GM21717 (cell line): ENCODE measurements around the gene LBHD2.

Source experiments
- ATAC-seq: cut with Tn5 transposase; IDR thresholded peaks from one replicate; pipeline ENCODE4 v1.9.1; 2021; ENCODE audit warnings: mild to moderate bottlenecking, moderate library complexity; ENCODE audit not compliant: unreplicated experiment

LBHD2 gene

GRCh38 chr14:103067231-103067954 lies 16.6 kb upstream of the LBHD2 start:
- ATAC-seq: no peak

- no peak for ATAC-seq
These were observed 15.5 kb upstream of the LBHD2 start for GRCh38 chr14:103068351-103069073.

GRCh38 chr14:103070263-103070885 lies 13.6 kb upstream of the LBHD2 start:
- ATAC-seq: no peak

- no peak for ATAC-seq
These were observed 13.0 kb upstream of the LBHD2 start for GRCh38 chr14:103070971-103071542.

GRCh38 chr14:103071544-103072251 lies 12.3 kb upstream of the LBHD2 start:
- ATAC-seq: no peak

GRCh38 chr14:103072595-103073366 lies 11.2 kb upstream of the LBHD2 start:
- no peak for ATAC-seq

- ATAC-seq: no peak
These were observed 10.6 kb upstream of the LBHD2 start for GRCh38 chr14:103073367-103073875.

GRCh38 chr14:103073876-103074728 lies 9.9 kb upstream of the LBHD2 start:
- ATAC-seq: no peak

GRCh38 chr14:103074729-103075367 lies 9.2 kb upstream of the LBHD2 start:
- ATAC-seq: no peak

GRCh38 chr14:103078420-103078749 lies 5.6 kb upstream of the LBHD2 start:
- ATAC-seq: no peak

- ATAC-seq: no peak
These were observed 5.0 kb upstream of the LBHD2 start for GRCh38 chr14:103078860-103079587.

GRCh38 chr14:103081951-103082350 lies 2.1 kb upstream of the LBHD2 start:
- ATAC-seq: no peak

GRCh38 chr14:103085106-103086091 lies 1.4 kb downstream of the LBHD2 start:
- no peak for ATAC-seq

- ATAC-seq: no peak
These were observed 2.8 kb downstream of the LBHD2 start for GRCh38 chr14:103086771-103087342.

GRCh38 chr14:103087343-103087835 lies 3.4 kb downstream of the LBHD2 start:
- no peak for ATAC-seq

- ATAC-seq: no peak
These were observed 4.9 kb downstream of the LBHD2 start for GRCh38 chr14:103088921-103089320.
